Tibial artery (tissue), 4 donors: ENCODE results near the gene SPTAN1.

Experiments
- DNase-seq, 2 donors: peaks; one replicate each; pipeline ENCODE4 v3.0.0-alpha.2; 2019
- H3K27ac ChIP-seq, 2 donors: fragments of 200-600 bp; sonication (generic) in 1 of 2; 1 replicate in 1 of 2; 2 replicates in 1 of 2; pipeline ENCODE4 v1.5.1; 2018 to 2019; ENCODE audit warnings: mild to moderate bottlenecking in 1 of 2
- H3K27me3 ChIP-seq, 2 donors: fragments of 200-600 bp; sonication (generic) in 1 of 2; one replicate each; pipeline versions ENCODE4 v1.5.1 to v1.6.0; 2016 to 2019
- H3K36me3 ChIP-seq, 3 donors: fragments of 200-600 bp; sonication (generic) in 2 of 3; one replicate each; pipeline ENCODE4 v1.5.1; 2016 to 2019; ENCODE audit warnings: mild to moderate bottlenecking in 2 of 3
- H3K4me1 ChIP-seq, 4 donors: fragments of 200-600 bp; sonication (generic) in 2 of 4; 1 replicate in 3 of 4; 2 replicates in 1 of 4; pipeline ENCODE4 v1.5.1; 2016 to 2019
- H3K4me3 ChIP-seq, 2 donors: fragments of 200-600 bp; sonication (generic) in 1 of 2; 1 replicate in 1 of 2; 2 replicates in 1 of 2; pipeline ENCODE4 v1.5.1; 2018 to 2019; ENCODE audit warnings: mild to moderate bottlenecking in 2 of 2
- H3K9me3 ChIP-seq, 3 donors: fragments of 200-600 bp; sonication (generic) in 1 of 3; one replicate each; pipeline ENCODE4 v1.5.1; 2016 to 2019
- CTCF ChIP-seq, 2 experiments: fragments of 200-600 bp in 1 of 2; fragments of 450-650 bp in 1 of 2; IDR thresholded peaks; one replicate each; pipeline ENCODE4 v1.5.1; 2017 to 2019; ENCODE audit warnings: antibody characterized with exemption in 2 of 2, mild to moderate bottlenecking in 1 of 2, moderate library complexity in 1 of 2
- intact Hi-C: fragments of 100-400 bp; cut with DNase I; formaldehyde crosslinking; loops from one replicate; pipeline ENCODE4 v1.15.0; 2023; ENCODE audit warnings: low total_unique reads

Gene SPTAN1

GRCh38 chr9:128629136-128629535, 76.7 kb downstream of the SPTAN1 start:
- H3K36me3 ChIP-seq, result peaks cover 89 to 100% (median 100%) of the 10 kb centered on the region in 3 donors
- no peaks in the 10 kb centered on the region for H3K27me3 ChIP-seq
- intact Hi-C loops, result no loop called here
- H3K4me1 ChIP-seq, result peaks cover 0 to 17% (median 11%) of the 10 kb centered on the region in 4 donors
- H3K4me3 ChIP-seq, result no peak overlapping the region
- no peak for TF ChIP-seq CTCF (IDR thresholded peaks at IDR 0.05)
- H3K9me3 ChIP-seq, result no peaks in the 10 kb centered on the region
- no peak for DNase-seq
- H3K27ac ChIP-seq, result peak overlapping the region; percentile 17 to 59

- intact Hi-C loops, result no loop called here
- DNase-seq, result no peak
- Histone ChIP-seq H3K27ac (no peak overlapping the region), H3K36me3 (peaks cover 82 to 99% (median 96%) of the 10 kb centered on the region in 3 donors), H3K4me3 (no peak overlapping the region), H3K9me3 (no peaks in the 10 kb centered on the region), H3K27me3 (no peaks in the 10 kb centered on the region), H3K4me1 (peaks cover 0 to 25% (median 18%) of the 10 kb centered on the region in 4 donors)
- no peak for TF ChIP-seq CTCF (IDR thresholded peaks at IDR 0.05)
These were observed 77.6 kb downstream of the SPTAN1 start for GRCh38 chr9:128629852-128630545.

GRCh38 chr9:128631636-128632035, 79.2 kb downstream of the SPTAN1 start:
- TF ChIP-seq CTCF (IDR thresholded peaks at IDR 0.05), result no peak
- Histone ChIP-seq H3K9me3 (no peaks in the 10 kb centered on the region), H3K27ac (no peak overlapping the region), H3K4me1 (peaks cover 0 to 40% (median 33%) of the 10 kb centered on the region in 4 donors), H3K27me3 (no peaks in the 10 kb centered on the region), H3K36me3 (peaks cover 66 to 83% (median 80%) of the 10 kb centered on the region in 3 donors), H3K4me3 (no peak overlapping the region)
- no peak for DNase-seq
- intact Hi-C loops, result no loop called here

DNA sequence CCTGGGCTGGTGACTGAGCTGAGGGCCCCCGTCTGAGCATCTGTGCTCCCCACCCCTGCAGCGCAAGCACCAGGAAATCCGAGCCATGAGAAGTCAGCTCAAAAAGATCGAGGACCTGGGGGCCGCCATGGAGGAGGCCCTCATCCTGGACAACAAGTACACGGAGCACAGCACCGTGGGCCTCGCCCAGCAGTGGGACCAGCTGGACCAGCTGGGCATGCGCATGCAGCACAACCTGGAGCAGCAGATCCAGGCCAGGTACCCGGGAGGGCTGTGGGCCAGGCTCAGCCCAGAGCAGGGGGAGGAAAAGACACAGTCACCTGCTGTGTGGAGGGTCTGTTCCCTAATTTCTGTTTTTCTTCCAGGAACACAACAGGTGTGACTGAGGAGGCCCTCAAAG, 79.7 kb downstream of the SPTAN1 start:
- Histone ChIP-seq H3K4me3 (no peak overlapping the region), H3K4me1 (peaks cover 0 to 45% (median 33%) of the 10 kb centered on the region in 4 donors), H3K9me3 (no peaks in the 10 kb centered on the region), H3K36me3 (peaks cover 62 to 78% (median 76%) of the 10 kb centered on the region in 3 donors), H3K27me3 (no peaks in the 10 kb centered on the region), H3K27ac (no peak overlapping the region)
- no peak for TF ChIP-seq CTCF (IDR thresholded peaks at IDR 0.05)
- DNase-seq, result no peak
- intact Hi-C loops, result no loop called here

GRCh38 chr9:128632486-128632885, 80.1 kb downstream of the SPTAN1 start:
- intact Hi-C loops, result no loop called here
- H3K27me3 ChIP-seq, result no peaks in the 10 kb centered on the region
- peaks cover 0 to 48% (median 33%) of the 10 kb centered on the region in 4 donors for H3K4me1 ChIP-seq
- H3K9me3 ChIP-seq, result no peaks in the 10 kb centered on the region
- TF ChIP-seq CTCF (IDR thresholded peaks at IDR 0.05), result no peak
- peaks cover 57 to 74% (median 71%) of the 10 kb centered on the region in 3 donors for H3K36me3 ChIP-seq
- H3K27ac ChIP-seq, result no peak overlapping the region
- H3K4me3 ChIP-seq, result no peak overlapping the region
- no peak for DNase-seq
